D721Med (cell line): ENCODE data around the gene CCN5.

Experiments
- DNase-seq: peaks from one replicate; pipeline ENCODE4 v3.0.0; 2011; ENCODE audit warnings: low spot score; ENCODE audit not compliant: insufficient read length
- FAIRE-seq: peaks from 2 replicates; lab custom pipeline; 2011; peaks lifted over from hg19 to GRCh38; lab: Jason Lieb, UNC
- CTCF ChIP-seq: IDR thresholded peaks from 2 replicates; pipeline ENCODE4 v1.5.1; 2012; ENCODE audit warnings: mild to moderate bottlenecking, control low read depth; ENCODE audit not compliant: insufficient read depth; ENCODE audit errors: missing control alignments

The CCN5 gene

GRCh38 chr20:44691424-44692423 is 23.4 kb upstream of the CCN5 start:
- TF ChIP-seq CTCF = no peak
- no peak for DNase-seq
- no peak for FAIRE-seq

- FAIRE-seq (no peak), DNase-seq (no peak)
- no peak for TF ChIP-seq CTCF
Observed at GRCh38 chr20:44692932-44693480, 22.2 kb upstream of the CCN5 start.

GRCh38 chr20:44693627-44694026 is 21.5 kb upstream of the CCN5 start:
- no peak for DNase-seq
- no peak for FAIRE-seq
- TF ChIP-seq CTCF = no peak

GRCh38 chr20:44694159-44694558 is 21.0 kb upstream of the CCN5 start:
- TF ChIP-seq CTCF = no peak
- DNase-seq (no peak), FAIRE-seq (no peak)

- no peak for DNase-seq
- FAIRE-seq = no peak
- no peak for TF ChIP-seq CTCF
Observed at GRCh38 chr20:44695295-44695673, 19.9 kb upstream of the CCN5 start.

GRCh38 chr20:44695674-44696300 is 19.4 kb upstream of the CCN5 start:
- TF ChIP-seq CTCF = no peak
- DNase-seq (no peak), FAIRE-seq (no peak)
